Limb (tissue), 2 donors: ENCODE data around the gene VPS26C.
A peak's percentile ranks its signal among the peaks of the same experiment; 100 is the strongest.
"Not testable (repeated sequence)": the region's sequence is repeated elsewhere in the genome, so short reads cannot be mapped to it uniquely, and the experiment has no call there.

Experiments
- DNase-seq, 2 donors: peaks; one replicate each; pipeline ENCODE4 v3.0.0-alpha.2; 2016; ENCODE audit errors: extremely low spot score in 2 of 2

VPS26C gene

DNA sequence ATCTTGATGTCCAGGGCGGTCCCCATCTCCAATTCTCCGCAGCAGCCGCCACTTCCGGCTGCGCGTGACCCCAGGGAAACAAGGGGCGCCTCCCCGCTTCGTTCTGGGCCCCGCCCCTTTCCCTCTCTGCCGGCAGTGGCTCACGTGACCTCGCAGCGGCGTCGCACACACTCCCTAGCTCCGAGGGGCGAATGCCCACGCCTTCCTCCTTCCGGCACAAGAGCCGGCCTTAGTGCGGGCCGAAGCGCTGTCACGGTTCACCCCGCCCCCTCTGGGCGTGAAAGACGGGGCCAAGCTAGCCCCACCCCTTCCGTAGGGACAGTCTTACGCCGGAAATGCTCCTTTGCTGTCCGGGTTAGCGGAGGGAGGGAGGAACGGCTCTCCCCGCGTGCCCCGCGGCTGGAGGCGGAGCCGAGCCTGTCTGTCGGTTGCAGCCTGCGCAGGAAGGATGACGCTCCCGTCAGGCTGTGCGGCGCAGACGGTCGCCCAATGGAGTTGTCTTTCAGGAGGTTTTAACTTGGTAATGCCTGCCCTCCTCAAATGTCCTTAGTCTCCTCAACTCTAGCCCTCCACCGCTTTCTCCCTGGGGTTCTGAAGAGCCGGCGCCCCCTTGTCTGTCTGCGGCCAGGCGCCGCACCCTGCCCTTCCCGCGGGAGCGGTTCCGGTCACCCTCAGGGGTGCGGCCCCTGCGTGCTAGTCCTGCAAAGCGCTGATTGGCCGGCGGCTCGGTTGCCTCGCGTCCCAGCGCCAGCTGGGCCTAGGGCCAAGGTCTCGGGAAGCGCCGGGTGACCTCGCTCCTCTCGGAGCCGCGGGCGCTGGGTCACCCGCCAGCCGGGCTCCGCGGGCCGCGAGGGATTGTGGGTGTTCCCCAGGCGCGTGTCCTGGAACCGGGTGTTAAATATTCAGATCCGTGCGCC lies at the start of gene VPS26C:
TSS of gene VPS26C (minus strand) at position 66 of the 917 bp plus-strand sequence. CDS start at position 26, 40 bp downstream.
- peak; percentile 98 for DNase-seq

DNA sequence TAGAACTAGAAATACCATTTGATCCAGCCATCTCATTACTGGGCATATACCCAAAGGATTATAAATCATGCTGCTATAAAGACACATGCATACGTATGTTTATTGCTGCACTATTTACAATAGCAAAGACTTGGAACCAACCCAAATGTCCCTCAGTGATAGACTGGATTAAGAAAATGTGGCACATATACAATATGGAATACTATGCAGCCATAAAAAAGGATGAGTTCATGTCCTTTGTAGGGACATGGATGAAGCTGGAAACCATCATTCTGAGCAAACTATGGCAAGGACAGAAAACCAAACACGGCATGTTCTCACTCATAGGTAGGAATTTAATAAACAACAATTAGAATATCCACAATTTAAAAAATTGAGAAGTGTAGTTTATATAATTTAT lies 48.9 kb upstream of the VPS26C start:
- not testable (repeated sequence) for DNase-seq

DNA sequence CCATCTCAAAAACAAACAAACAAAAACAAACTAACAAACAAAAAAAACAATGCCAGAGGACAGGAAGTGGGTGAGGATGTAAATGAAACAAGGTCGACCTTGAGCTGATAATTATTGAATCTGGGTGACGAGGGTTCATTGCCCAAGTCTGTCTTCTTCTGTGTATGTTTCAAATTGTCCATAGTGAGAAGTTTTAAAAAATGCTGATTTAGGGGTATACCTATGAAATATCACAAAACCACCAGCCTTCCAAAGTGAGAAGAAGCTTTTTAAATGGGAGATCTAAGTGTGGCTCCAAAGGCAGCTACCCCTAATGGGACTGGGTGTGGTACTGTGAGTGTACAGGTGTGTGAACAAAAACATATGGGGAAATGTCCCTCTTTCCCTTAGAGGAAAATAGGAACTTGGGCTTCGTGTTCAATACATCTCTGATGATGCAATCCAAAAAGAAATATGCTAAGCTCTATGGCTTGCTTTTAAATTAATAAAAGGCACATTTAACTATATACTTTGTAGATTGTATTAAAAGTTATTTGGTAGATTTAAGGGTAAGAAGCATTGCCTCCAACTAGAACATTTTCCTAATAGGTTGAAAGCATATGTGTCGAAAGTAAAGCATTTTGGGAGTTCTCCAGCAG lies 33.1 kb upstream of the VPS26C start:
- no peak for DNase-seq

DNA sequence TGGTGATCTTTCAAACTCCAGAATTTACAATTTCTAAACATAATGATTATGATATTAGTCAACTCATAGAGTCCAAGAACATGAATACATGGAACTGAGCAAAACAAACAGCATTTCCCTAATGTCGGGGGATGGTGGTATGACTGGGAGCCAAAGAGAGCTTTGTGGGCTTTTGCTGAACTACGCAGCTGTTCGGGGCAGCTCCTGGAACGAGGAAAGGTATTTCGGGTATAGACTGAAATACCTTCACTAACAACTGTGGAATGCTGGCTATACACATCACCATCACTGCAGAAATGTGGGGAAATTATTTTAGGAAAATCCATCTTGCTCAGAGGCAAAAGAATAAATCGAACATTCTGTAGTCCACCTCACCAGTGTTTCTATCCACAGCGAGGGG lies 30.2 kb upstream of the VPS26C start:
- no peak for DNase-seq

DNA sequence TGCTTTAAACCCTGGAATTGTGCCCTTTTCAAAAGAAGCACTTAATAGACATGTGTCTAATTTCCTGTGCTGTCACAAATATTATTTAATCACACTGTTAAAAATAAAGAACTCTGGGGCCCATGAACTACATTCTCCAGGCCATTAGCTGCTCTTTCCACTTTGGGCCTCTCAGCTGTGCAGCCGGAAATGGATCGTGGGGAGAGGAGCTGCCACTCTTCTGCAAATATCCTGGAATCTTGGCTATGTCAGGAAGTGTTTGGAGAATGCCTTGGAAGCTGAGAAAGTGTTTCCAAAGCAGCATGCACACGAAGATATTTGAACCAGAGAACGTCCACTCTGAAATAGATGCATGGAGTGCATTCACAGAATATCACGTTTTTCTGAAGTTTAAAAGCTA lies 27.5 kb upstream of the VPS26C start:
- peak in 1 of 2 donors; percentile 36 for DNase-seq

DNA sequence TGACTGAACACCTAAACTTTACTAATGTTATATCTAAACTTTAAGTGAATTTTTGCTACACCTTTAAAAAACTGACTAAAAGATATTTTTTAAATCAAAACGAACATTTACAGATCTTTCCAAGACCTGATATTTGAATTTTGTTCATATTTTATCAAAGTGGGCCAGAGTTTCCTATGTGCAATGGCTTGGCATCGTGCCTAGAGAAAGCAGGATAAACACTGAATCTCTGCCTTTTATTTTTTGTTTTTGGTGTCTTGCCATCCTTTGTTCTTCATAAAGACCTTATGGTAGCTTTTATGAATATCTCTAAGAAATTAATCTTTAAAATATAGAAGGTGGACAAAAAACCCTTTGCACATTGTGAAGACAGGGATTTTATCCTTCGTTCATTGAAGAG lies 25.8 kb upstream of the VPS26C start:
- DNase-seq: no peak

DNA sequence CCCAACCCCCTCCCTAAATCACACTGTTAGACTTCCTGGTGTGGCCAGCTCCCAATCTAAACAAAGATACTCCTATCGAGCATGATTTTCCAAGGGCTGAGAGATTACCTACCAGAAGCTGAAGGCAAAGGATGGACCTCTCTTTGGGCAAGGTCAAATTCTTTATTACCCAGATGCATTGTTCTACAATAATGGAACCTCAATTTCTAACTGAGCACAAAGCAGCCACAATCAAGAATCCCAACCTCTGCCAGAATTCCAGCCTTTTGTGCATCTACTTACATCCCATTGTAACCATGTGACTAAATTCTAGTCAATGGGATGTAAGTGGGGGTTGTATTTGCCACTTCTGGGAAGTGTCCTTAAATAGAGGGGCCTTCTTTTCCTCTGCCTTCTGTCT lies 24.9 kb upstream of the VPS26C start:
- no peak for DNase-seq

DNA sequence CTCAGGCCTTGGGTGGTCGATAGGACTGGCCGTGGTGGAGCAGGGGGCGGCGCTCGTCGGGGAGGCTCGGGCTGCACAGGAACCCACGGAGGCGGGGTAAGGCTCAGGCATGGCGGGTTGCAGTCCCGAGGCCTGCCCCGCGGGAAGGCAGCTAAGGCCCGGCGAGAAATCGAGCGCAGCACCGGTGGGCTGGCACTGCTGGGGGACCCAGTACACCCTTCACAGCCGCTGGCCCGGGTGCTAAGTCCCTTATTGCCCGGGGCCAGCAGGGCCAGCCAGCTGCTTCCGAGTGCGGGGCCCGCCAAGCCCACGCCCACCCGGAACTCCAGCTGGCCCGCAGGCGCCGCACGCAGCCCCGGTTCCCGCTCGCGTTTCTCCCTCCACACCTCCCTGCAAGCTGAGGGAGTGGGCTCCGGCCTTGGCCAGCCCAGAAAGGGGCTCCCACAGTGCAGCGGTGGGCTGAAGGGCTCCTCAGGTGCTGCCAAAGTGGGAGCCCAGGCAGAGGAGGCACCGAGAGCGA lies 16.1 kb upstream of the VPS26C start:
- not testable (repeated sequence) for DNase-seq

DNA sequence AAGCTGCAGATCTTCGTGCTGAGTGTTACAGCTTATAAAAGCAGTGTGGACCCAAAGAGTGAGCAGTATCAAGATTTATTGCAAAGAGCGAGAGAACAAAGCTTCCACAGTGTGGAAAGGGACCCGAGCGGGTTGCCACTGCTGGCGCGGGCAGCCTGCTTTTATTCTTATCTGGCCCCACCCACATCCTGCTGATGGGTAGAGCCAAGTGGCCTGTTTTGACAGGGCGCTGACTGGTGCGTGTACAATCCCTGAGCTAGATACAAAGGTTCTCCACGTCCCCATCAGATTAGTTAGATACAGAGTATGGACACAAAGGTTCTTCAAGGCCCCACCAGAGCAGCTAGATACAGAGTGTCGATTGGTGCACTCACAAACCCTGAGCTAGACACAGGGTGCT lies 15.5 kb upstream of the VPS26C start:
- not testable (repeated sequence) for DNase-seq

DNA sequence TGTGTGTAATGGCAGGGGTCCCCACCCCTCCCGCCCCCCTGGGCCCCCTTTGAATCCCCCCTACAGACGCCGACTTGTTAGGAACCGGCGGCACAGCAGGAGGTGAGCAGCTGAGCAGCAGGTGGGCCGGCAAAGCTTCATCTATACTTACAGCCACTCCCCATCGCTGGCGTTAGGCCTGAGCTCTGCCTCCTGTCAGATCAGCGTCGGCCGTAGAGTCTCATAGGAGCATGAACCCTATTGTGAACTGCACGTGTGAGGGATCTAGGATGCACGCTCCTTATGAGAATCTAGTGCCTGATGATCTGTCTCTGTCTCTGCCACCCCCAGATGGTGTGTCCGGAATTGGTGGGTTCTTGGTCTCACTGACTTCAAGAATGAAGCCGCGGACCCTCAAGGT lies 14.9 kb upstream of the VPS26C start:
- peak in 1 of 2 donors; percentile 45 for DNase-seq

DNA sequence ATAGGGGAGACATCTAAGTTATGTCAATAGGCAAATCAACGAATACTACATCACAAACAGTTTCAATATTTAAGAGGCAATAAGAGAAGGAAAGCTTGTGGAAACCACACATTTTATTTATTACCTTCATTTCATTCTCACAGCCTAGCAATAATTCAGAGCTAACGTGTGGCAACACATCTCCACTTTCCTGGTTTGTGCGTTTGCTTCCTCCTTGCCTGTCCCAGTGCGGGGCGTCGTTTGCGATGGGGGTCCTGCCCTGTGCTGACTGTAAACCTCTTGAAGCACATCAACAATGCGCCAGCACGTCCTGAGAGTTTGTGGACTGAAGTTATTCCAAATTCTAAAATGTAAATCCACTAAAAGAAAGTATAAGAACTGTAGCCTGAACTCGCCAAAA lies 14.4 kb upstream of the VPS26C start:
- DNase-seq: no peak

DNA sequence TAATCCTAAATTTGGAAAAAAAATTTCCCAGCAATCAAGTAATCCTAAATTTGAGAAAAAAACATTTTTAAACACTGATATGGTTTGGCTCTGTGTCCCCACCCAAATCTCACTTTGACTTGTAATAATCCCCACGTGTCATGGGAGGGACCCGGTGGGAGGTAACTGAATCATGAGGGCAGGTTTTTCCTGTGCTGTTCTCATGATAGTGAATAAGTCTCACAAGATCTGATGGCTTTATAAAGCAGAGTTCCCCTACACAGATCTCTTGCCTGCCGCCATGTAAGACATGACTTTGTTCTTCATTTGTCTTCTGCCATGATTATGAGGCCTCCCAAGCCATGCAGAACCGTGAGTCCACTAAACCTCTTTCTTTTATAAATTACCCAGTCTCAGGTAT lies 12.1 kb upstream of the VPS26C start:
- DNase-seq: not testable (repeated sequence)

DNA sequence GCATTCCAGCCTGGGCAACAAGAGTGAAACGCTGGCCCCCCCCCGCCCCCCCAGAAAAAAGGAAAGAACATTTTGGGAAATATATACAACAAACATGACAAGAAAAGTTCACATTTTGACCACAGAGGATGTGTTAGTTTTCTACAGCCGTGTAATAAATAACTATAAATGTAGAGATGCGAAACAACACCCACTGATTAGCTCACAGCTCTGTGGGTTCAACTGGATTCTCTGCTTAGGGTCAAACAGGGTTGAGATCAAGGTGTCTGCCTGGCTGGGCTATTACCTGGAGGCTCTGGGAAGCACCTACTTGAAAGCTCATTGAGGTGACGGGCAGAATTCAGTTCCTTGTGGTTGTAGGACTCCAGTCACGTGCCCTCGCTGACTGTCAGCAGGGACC lies 11.1 kb upstream of the VPS26C start:
- DNase-seq: no peak

DNA sequence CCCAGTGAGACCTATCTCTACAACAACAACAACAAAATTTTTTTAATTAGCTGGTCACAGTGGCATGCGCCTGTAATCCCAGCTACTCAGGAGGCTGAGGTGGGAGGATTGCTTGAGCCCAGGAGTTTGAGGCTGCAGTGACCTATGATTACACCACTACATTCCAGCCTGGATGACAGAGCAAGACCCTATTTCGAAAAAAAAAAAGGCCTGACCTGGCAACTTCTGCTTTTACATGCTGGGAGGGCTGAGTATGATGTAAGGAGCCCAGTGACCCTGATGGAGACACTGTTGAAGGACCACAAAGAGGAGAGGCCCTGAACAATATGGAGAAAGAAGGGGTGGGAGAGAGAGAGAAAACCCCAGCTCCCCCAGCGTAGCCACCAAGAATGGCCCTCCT lies 9.2 kb upstream of the VPS26C start:
- no peak for DNase-seq

DNA sequence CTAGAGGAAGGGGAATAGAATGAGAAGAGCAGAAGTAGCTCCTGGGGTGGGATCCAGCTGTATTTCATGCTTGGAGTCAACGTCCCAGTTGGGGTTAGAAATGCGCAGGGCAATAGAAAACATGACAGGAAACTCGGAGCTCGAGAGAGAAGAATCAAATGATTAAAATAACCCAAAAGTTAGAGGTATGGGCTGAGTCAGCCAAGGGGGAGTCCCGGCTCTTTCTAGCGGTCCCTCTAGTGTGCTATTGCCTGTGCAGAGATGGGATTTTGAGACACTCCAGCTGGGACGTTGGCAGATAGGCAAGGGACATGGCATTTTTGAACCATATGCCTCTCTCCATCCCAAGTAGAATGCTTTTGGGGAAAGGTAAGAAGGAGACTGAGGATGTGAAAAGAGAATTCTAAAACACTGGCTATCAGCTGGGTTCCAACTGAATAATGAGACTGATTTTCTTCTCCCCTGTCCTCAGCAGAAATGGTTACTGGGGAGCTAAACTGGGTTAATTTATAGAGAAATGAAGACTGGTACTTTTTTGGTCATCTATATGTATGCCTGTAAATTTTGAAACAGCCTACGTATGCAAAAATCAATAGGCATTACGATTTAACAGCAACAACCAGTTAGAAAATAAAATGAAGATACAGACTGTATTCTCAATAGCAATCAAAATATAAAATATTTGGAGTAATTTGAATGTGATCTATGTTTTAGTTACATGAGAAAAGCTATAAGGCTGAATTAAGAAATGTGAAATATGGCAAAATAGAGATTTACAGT lies 7.0 kb upstream of the VPS26C start:
- no peak for DNase-seq

DNA sequence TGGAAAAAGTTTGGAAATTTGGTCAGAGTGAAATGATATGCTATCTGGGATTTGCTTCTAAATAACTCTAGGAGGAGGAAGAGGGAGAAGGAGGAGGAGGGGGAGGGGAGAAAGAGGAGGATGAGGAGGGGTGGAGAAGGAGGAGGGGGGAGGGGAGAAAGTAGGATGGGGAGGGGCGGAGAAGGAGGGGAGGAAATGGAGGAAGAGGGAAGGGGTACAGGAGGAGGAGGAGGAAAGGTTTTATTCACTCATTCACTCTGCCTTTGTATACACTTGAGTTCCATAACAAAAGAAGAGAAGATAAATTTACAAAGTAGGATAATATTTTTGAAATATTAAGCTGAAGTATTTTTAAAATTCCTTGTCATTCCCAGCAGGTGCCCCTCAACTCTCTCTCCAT lies 6.3 kb upstream of the VPS26C start:
- no peak for DNase-seq

DNA sequence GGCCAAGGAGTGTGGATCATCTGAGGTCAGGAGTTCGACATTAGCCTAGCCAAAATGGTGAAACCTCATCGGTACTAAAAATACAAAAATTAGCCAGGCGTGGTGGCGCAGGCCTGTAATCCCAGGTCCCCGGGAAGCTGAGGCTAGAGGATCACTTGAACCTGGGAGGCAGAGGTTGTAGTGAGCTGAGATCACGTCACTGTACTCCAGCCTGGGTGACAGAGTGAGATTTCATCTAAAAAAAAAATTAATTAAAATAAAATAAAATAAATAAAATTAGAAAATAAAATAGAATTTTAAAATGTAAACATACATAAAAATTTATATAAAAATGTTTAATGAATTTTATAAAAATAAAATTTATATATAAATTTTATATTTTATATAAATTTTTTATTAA lies 5.8 kb upstream of the VPS26C start:
- DNase-seq: no peak

DNA sequence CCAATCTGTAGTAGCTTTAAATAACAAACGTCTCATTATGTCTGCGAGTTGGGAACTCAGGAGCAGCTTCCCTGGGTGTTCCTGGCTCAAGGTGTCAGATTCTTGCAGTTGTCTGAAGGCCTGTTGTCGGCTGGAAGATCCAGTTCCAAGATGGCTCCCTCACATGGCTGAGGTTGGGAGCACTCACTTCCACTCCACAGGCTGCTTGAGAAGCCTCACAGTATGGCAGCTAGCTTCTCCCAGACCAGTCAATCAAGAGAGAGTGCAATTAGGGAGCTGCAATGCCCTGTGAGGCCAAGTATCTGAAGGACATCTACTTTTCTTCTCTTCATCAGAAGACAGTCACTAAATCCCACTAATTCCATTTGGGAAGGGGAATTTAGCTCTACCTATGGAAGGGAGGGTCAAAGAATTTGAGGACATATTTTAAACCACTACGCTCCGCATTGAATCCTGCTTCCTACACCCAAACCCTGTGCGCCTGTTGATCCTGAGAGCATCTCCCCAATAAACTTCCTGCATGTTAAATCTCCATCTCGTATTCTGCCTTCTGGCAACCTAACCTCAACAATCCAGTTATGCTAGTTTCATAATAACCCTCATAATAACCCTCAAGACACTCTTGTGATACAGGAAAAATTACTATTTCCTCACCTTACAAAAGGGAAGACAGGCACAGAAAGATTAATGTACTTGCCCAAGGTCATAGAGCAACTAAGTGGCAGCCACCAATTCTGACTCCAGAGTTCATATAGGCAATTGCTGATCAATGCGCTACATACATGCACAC lies 3.6 kb upstream of the VPS26C start:
- DNase-seq: no peak

DNA sequence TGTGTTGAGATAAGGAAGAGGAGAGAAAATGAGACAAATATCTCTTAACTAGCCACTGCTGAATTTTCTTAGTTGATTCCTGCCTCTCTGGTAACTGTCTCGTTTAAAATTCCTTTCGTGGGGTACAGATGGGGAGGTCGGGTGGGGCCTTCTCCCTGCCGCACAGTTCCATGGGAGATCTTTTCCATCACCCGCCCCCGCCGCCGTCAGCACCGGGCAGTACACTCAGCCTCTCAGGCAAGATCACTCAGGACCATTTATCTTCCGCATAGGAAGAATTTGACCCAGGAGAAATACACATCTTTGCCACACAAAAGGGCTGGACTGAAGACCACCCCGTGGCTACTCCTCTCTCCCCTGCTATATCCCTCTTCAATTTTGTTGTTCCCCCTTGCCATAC lies 2.3 kb upstream of the VPS26C start:
- DNase-seq: no peak

DNA sequence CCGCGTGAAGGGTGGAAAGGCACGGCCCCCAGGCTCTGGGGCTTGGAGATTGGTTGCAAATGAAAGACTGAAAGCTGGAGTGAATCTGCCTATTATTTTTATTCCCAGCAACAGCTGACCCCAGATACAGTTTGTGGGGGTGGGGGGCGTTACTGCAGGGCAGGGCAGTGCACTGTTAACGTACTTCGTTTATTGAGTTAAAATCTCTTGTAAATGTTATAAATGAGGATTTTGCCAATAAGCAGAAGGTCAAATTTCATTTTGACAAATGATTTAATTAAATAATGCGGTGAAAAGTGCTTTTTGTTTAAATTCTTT lies 1.0 kb upstream of the VPS26C start:
- no peak for DNase-seq

DNA sequence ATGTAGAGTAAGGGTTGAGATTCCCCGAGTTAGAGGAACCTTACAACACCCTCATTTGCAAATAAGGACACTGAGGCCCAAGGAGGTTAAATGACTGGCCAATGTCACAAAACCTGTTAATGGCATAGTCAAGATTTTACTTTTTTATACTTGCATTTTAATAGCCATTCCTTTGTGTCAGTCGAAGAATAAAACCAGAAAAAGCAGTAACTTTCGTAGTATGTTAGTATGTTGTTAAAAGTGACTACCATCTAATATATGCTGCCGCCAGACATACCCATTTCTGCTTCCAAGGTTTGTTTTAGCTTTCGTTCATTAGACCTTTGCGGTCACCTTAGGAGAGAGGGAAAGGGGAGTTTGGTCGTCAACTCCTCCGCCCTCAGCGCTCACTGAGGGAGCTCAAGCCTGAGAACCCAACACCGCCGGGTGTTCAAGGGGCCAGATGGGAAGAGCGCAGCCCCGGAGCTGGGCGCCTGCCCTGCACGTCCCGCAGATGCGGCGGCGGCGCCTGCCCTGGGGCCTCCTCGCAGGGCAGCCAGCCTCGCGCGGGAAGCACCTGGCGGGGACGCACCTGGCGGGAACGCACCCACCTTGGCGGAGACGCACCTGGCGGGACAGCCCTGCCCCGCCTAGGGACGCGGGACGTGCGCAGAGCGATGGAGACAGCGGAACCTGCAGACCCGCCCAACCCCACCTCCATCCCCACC lies 466 bp downstream of the VPS26C start:
- no peak for DNase-seq
